Measurements from ENCODE around the gene CHRFAM7A. TPM values are rescaled to one million over a fixed set of nuclear protein-coding genes. Genes with fewer than 3 reads are reported as not detected.
"Not testable (repeated sequence)": the region's sequence is repeated elsewhere in the genome, so short reads cannot be mapped to it uniquely, and the experiment has no call there.

CHRFAM7A gene
- polyA plus RNA-seq (0.03 to 0.22 TPM (median 0.20 TPM) in 3 replicates), polyA minus RNA-seq (0.72 TPM in 1 of 3 replicates, not detected in the others)
- not detected for polyA plus RNA-seq (2011; ENCODE audit: low read depth)
- polyA plus RNA-seq (2011; cell fraction: cytosol; rRNA removed): 0.04 TPM in 1 of 2 replicates, not detected in the other
- 0.08 TPM in 1 of 2 replicates, not detected in the other for polyA plus RNA-seq (2011; cell fraction: nucleus; rRNA removed)
- polyA plus RNA-seq (2012; ENCODE audit: low replicate concordance): not detected in 2 replicates
- polyA minus RNA-seq (2011; cell fraction: cytosol; rRNA and poly(A)+ RNA removed): not detected
- not detected in 2 replicates for polyA minus RNA-seq (2011; cell fraction: nucleus; rRNA and poly(A)+ RNA removed)

GRCh38 chr15:30392766-30393663 is at the start of gene CHRFAM7A:
Gene CHRFAM7A, minus strand, starts transcription at chr15:30393540. Its CDS starts 10,189 bp downstream, at chr15:30383351.
- H3K4me1 ChIP-seq (ENCODE audit: control insufficient read depth, extremely low read depth, insufficient read depth, low read length); H4K20me1 ChIP-seq (ENCODE audit: control insufficient read depth, extremely low read depth, insufficient read depth, low read length); H2AFZ ChIP-seq (ENCODE audit: control insufficient read depth, low read length); H3K4me2 ChIP-seq (ENCODE audit: control insufficient read depth, extremely low read depth, insufficient read depth, low read depth, low read length); H3K27me3 ChIP-seq (ENCODE audit: control insufficient read depth, extremely low read depth, insufficient read depth, low read length); H3K79me2 ChIP-seq (ENCODE audit: control insufficient read depth, insufficient read depth, low read length); H3K36me3 ChIP-seq (ENCODE audit: control insufficient read depth in 2 of 2, extremely low read depth in 1 of 2, insufficient read depth in 2 of 2, low read length in 2 of 2); H3K9me3 ChIP-seq (ENCODE audit: control insufficient read depth, low read depth, low read length); DNase-seq (ENCODE audit: low read depth, low spot score); H3K4me3 ChIP-seq (ENCODE audit: control insufficient read depth in 2 of 3, extremely low read depth in 1 of 3, insufficient read depth in 2 of 3, low read depth in 1 of 3, low read length in 3 of 3); H3K9ac ChIP-seq (ENCODE audit: control insufficient read depth, extremely low read depth, insufficient read depth, low read length); H3K9me1 ChIP-seq (ENCODE audit: control insufficient read depth, extremely low read depth, insufficient read depth, low read length); FAIRE-seq; dilution Hi-C loops (cut with MboI; ENCODE audit: extremely low pct_ligation_motif_present, low sequenced_read_pairs); H3K27ac ChIP-seq (ENCODE audit: control insufficient read depth, insufficient read depth, low read length): not testable (repeated sequence)

- dilution Hi-C loops (cut with MboI; ENCODE audit: extremely low pct_ligation_motif_present, low sequenced_read_pairs): not testable (repeated sequence)
Measured at GRCh38 chr15:30438348-30438747, 45.0 kb upstream of the CHRFAM7A start.

GRCh38 chr15:30435878-30436277 is 42.5 kb upstream of the CHRFAM7A start:
- H3K27me3 ChIP-seq (ENCODE audit: control insufficient read depth, extremely low read depth, insufficient read depth, low read length); H3K4me1 ChIP-seq (ENCODE audit: control insufficient read depth, extremely low read depth, insufficient read depth, low read length); H3K36me3 ChIP-seq (ENCODE audit: control insufficient read depth in 2 of 2, extremely low read depth in 1 of 2, insufficient read depth in 2 of 2, low read length in 2 of 2); H3K4me3 ChIP-seq (ENCODE audit: control insufficient read depth in 2 of 3, extremely low read depth in 1 of 3, insufficient read depth in 2 of 3, low read depth in 1 of 3, low read length in 3 of 3); H2AFZ ChIP-seq (ENCODE audit: control insufficient read depth, low read length); DNase-seq (ENCODE audit: low read depth, low spot score); H3K4me2 ChIP-seq (ENCODE audit: control insufficient read depth, extremely low read depth, insufficient read depth, low read depth, low read length); FAIRE-seq; H3K9me1 ChIP-seq (ENCODE audit: control insufficient read depth, extremely low read depth, insufficient read depth, low read length); H3K9ac ChIP-seq (ENCODE audit: control insufficient read depth, extremely low read depth, insufficient read depth, low read length); H3K79me2 ChIP-seq (ENCODE audit: control insufficient read depth, insufficient read depth, low read length); H4K20me1 ChIP-seq (ENCODE audit: control insufficient read depth, extremely low read depth, insufficient read depth, low read length); H3K9me3 ChIP-seq (ENCODE audit: control insufficient read depth, low read depth, low read length); H3K27ac ChIP-seq (ENCODE audit: control insufficient read depth, insufficient read depth, low read length); dilution Hi-C loops (cut with MboI; ENCODE audit: extremely low pct_ligation_motif_present, low sequenced_read_pairs): not testable (repeated sequence)

More at GRCh38 chr15:30438348-30438747, 45.0 kb upstream of the CHRFAM7A start:
- H4K20me1 ChIP-seq (ENCODE audit: control insufficient read depth, extremely low read depth, insufficient read depth, low read length); H2AFZ ChIP-seq (ENCODE audit: control insufficient read depth, low read length); H3K9me1 ChIP-seq (ENCODE audit: control insufficient read depth, extremely low read depth, insufficient read depth, low read length); H3K27ac ChIP-seq (ENCODE audit: control insufficient read depth, insufficient read depth, low read length); H3K4me1 ChIP-seq (ENCODE audit: control insufficient read depth, extremely low read depth, insufficient read depth, low read length); FAIRE-seq; H3K9me3 ChIP-seq (ENCODE audit: control insufficient read depth, low read depth, low read length); H3K4me2 ChIP-seq (ENCODE audit: control insufficient read depth, extremely low read depth, insufficient read depth, low read depth, low read length); H3K4me3 ChIP-seq (ENCODE audit: control insufficient read depth in 2 of 3, extremely low read depth in 1 of 3, insufficient read depth in 2 of 3, low read depth in 1 of 3, low read length in 3 of 3); H3K79me2 ChIP-seq (ENCODE audit: control insufficient read depth, insufficient read depth, low read length); H3K9ac ChIP-seq (ENCODE audit: control insufficient read depth, extremely low read depth, insufficient read depth, low read length); H3K36me3 ChIP-seq (ENCODE audit: control insufficient read depth in 2 of 2, extremely low read depth in 1 of 2, insufficient read depth in 2 of 2, low read length in 2 of 2); H3K27me3 ChIP-seq (ENCODE audit: control insufficient read depth, extremely low read depth, insufficient read depth, low read length); DNase-seq (ENCODE audit: low read depth, low spot score): not testable (repeated sequence)

- H3K9me3 ChIP-seq (ENCODE audit: control insufficient read depth, low read depth, low read length); H3K27ac ChIP-seq (ENCODE audit: control insufficient read depth, insufficient read depth, low read length); H4K20me1 ChIP-seq (ENCODE audit: control insufficient read depth, extremely low read depth, insufficient read depth, low read length); FAIRE-seq; H3K27me3 ChIP-seq (ENCODE audit: control insufficient read depth, extremely low read depth, insufficient read depth, low read length); H3K36me3 ChIP-seq (ENCODE audit: control insufficient read depth in 2 of 2, extremely low read depth in 1 of 2, insufficient read depth in 2 of 2, low read length in 2 of 2); H3K9ac ChIP-seq (ENCODE audit: control insufficient read depth, extremely low read depth, insufficient read depth, low read length); H3K4me3 ChIP-seq (ENCODE audit: control insufficient read depth in 2 of 3, extremely low read depth in 1 of 3, insufficient read depth in 2 of 3, low read depth in 1 of 3, low read length in 3 of 3); H3K4me2 ChIP-seq (ENCODE audit: control insufficient read depth, extremely low read depth, insufficient read depth, low read depth, low read length); H2AFZ ChIP-seq (ENCODE audit: control insufficient read depth, low read length); H3K9me1 ChIP-seq (ENCODE audit: control insufficient read depth, extremely low read depth, insufficient read depth, low read length); DNase-seq (ENCODE audit: low read depth, low spot score); H3K79me2 ChIP-seq (ENCODE audit: control insufficient read depth, insufficient read depth, low read length); H3K4me1 ChIP-seq (ENCODE audit: control insufficient read depth, extremely low read depth, insufficient read depth, low read length); dilution Hi-C loops (cut with MboI; ENCODE audit: extremely low pct_ligation_motif_present, low sequenced_read_pairs): not testable (repeated sequence)
Measured at GRCh38 chr15:30420723-30421122, 27.4 kb upstream of the CHRFAM7A start.
